Measurements from ENCODE around the gene C1RL.

DNA sequence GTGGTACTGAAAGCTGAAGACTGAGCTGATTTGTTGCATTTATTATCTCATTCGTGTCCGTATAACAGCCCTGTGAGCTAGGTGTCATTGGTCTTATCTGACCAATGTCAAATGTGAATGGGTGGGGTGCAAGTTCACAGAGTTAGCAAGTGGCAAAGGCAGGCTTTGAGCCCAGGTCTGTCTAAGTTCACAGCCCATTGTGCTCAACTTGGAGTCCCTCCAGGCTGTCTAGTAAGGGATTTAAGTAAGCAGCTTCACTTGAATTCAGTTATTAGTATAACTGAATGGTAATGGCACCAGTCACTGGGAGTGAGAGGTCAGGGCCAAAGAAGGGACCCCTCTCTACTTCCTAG is 40.0 kb downstream of the C1RL start:
- TF ChIP-seq, protein P1, sequence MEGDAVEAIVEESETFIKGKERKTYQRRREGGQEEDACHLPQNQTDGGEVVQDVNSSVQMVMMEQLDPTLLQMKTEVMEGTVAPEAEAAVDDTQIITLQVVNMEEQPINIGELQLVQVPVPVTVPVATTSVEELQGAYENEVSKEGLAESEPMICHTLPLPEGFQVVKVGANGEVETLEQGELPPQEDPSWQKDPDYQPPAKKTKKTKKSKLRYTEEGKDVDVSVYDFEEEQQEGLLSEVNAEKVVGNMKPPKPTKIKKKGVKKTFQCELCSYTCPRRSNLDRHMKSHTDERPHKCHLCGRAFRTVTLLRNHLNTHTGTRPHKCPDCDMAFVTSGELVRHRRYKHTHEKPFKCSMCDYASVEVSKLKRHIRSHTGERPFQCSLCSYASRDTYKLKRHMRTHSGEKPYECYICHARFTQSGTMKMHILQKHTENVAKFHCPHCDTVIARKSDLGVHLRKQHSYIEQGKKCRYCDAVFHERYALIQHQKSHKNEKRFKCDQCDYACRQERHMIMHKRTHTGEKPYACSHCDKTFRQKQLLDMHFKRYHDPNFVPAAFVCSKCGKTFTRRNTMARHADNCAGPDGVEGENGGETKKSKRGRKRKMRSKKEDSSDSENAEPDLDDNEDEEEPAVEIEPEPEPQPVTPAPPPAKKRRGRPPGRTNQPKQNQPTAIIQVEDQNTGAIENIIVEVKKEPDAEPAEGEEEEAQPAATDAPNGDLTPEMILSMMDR (IDR thresholded peaks at IDR 0.05): no peak
- no peak for TF ChIP-seq POLR2A (IDR thresholded peaks at IDR 0.05)
